PFSK-1 (cell line): ENCODE results near the gene OR51B4.

ENCODE experiments used
- FOXP2 ChIP-seq: optimal IDR thresholded peaks from 2 replicates; pipeline ENCODE3; 2011; ENCODE audit warnings: borderline replicate concordance, control low read depth, inconsistent platforms; ENCODE audit not compliant: insufficient read depth; ENCODE audit errors: extremely low read length, extremely low read depth
- POLR2AphosphoS5 ChIP-seq: IDR thresholded peaks from 2 replicates; pipeline ENCODE4 v1.6.1; 2012; ENCODE audit warnings: low read depth, mild to moderate bottlenecking, control low read depth, low read length, moderate library complexity
- REST ChIP-seq, 2 experiments: IDR thresholded peaks; 2 replicates each; pipeline versions ENCODE4 v1.6.1 to v1.8.0; 2011 to 2012; ENCODE audit warnings: low read depth in 2 of 2, low read length in 2 of 2, control low read depth in 1 of 2, inconsistent platforms in 1 of 2, mild to moderate bottlenecking in 1 of 2, moderate library complexity in 1 of 2; ENCODE audit not compliant: insufficient read depth in 1 of 2
- SIN3A ChIP-seq: IDR thresholded peaks from 2 replicates; pipeline ENCODE4 v1.6.1; 2012; ENCODE audit warnings: mild to moderate bottlenecking, low read length, moderate library complexity, borderline replicate concordance; ENCODE audit not compliant: insufficient read depth
- TAF1 ChIP-seq: IDR thresholded peaks from 2 replicates; pipeline ENCODE4 v1.6.1; 2012; ENCODE audit warnings: low read length, control low read depth, borderline replicate concordance; ENCODE audit not compliant: insufficient read depth

Gene OR51B4

GRCh38 chr11:5324197-5324596 is 22.5 kb upstream of the OR51B4 start, which contains the start of gene OR51B2:
Gene OR51B2 (minus strand): TSS chr11:5324297. CDS start chr11:5324297, 0 bp downstream.
- TF ChIP-seq REST (IDR thresholded peaks at IDR 0.05; ENCODE audit: insufficient read depth in 1 of 2, low read depth in 2 of 2, low read length in 2 of 2), result no peak
- no peak for TF ChIP-seq TAF1
- no peak for TF ChIP-seq POLR2AphosphoS5
- no peak for TF ChIP-seq FOXP2
- no peak for TF ChIP-seq SIN3A

- TF ChIP-seq TAF1 (no peak), REST (IDR thresholded peaks at IDR 0.05; ENCODE audit: insufficient read depth in 1 of 2, low read depth in 2 of 2, low read length in 2 of 2) (no peak), SIN3A (no peak), POLR2AphosphoS5 (no peak)
Observed at GRCh38 chr11:5317292-5317691, 15.5 kb upstream of the OR51B4 start.

- no peak for TF ChIP-seq TAF1
- TF ChIP-seq REST (IDR thresholded peaks at IDR 0.05; ENCODE audit: insufficient read depth in 1 of 2, low read depth in 2 of 2, low read length in 2 of 2), result no peak
Observed at GRCh38 chr11:5310423-5310822, 8.7 kb upstream of the OR51B4 start.

- no peak for TF ChIP-seq REST (IDR thresholded peaks at IDR 0.05; ENCODE audit: insufficient read depth in 1 of 2, low read depth in 2 of 2, low read length in 2 of 2)
Observed at GRCh38 chr11:5307256-5308019, 5.7 kb upstream of the OR51B4 start.

- TF ChIP-seq POLR2AphosphoS5 (no peak), TAF1 (no peak), FOXP2 (no peak), SIN3A (no peak), REST (IDR thresholded peaks at IDR 0.05; ENCODE audit: insufficient read depth in 1 of 2, low read depth in 2 of 2, low read length in 2 of 2) (no peak)
Observed at GRCh38 chr11:5304046-5304445, 2.3 kb upstream of the OR51B4 start.
